Measurements from ENCODE around the gene ACOT7.
"Not testable (repeated sequence)": the region's sequence is repeated elsewhere in the genome, so short reads cannot be mapped to it uniquely, and the experiment has no call there.

ACOT7 gene

DNA sequence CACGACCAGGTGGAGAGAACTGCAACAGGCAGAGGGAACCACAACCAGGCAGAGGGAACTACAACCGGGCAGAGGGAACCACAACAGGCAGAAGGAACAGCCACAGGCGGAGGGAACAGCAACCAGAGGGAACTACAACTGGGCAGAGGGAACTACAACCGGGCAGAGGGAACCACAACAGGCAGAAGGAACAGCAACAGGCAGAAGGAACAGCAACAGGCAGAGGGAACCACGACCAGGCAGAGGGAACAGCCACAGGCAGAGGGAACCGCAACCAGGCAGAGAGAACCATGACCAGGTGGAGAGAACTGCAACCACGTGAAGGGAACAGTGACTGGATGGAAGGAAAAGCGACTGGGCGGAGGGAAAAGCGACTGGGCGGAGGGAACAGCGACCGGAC, 85.1 kb downstream of the ACOT7 start:
- no peaks in the 10 kb centered on the region for H3K27me3 ChIP-seq (ENCODE audit: control insufficient read depth, low read length)
- no peaks in the 10 kb centered on the region for H3F3A ChIP-seq (ENCODE audit: control insufficient read depth, insufficient read depth)
- H3K9me3 ChIP-seq (ENCODE audit: control insufficient read depth, insufficient read depth, low read length): no peaks in the 10 kb centered on the region
- TF ChIP-seq, protein P1, sequence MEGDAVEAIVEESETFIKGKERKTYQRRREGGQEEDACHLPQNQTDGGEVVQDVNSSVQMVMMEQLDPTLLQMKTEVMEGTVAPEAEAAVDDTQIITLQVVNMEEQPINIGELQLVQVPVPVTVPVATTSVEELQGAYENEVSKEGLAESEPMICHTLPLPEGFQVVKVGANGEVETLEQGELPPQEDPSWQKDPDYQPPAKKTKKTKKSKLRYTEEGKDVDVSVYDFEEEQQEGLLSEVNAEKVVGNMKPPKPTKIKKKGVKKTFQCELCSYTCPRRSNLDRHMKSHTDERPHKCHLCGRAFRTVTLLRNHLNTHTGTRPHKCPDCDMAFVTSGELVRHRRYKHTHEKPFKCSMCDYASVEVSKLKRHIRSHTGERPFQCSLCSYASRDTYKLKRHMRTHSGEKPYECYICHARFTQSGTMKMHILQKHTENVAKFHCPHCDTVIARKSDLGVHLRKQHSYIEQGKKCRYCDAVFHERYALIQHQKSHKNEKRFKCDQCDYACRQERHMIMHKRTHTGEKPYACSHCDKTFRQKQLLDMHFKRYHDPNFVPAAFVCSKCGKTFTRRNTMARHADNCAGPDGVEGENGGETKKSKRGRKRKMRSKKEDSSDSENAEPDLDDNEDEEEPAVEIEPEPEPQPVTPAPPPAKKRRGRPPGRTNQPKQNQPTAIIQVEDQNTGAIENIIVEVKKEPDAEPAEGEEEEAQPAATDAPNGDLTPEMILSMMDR (IDR thresholded peaks at IDR 0.05; ENCODE audit: low read depth, low read length, poor library complexity, severe bottlenecking): no peak
- TF ChIP-seq EZH2phosphoT487 (IDR thresholded peaks at IDR 0.05; ENCODE audit: borderline replicate concordance, low read length): no peak
- H3K4me2 ChIP-seq (ENCODE audit: low read length): no peak overlapping the region
- no peaks in the 10 kb centered on the region for H4K20me1 ChIP-seq (ENCODE audit: control insufficient read depth, insufficient read depth, low read depth, low read length)
- H3K27ac ChIP-seq (ENCODE audit: low read depth, low read length): no peak overlapping the region
- no peaks in the 10 kb centered on the region for H3K36me3 ChIP-seq (ENCODE audit: control insufficient read depth, low read length)
- no peaks in the 10 kb centered on the region for H3K4me1 ChIP-seq (ENCODE audit: control insufficient read depth, low read length)
- no peaks in the 10 kb centered on the region for H3K79me2 ChIP-seq (ENCODE audit: control insufficient read depth, low read length)
- H3K4me3 ChIP-seq (ENCODE audit: low read length): no peak overlapping the region
- H3K9me2 ChIP-seq (replicated peaks; ENCODE audit: control insufficient read depth, low read length): no peaks in the 10 kb centered on the region

DNA sequence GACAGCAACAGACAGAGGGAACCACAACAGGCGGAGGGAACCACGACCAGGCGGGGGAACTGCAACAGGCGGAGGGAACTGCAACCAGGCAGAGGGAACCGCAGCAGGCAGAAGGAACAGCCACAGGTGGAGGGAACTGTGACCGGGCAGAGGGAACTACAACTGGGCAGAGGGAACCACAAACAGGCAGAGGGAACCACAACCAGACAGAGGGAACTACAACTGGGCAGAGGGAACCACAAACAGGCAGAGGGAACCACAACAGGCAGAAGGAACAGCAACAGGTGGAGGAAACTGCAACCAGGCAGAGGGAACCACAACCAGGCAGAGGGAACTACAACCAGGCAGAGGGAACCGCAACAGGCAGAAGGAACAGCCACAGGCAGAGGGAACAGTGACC, 85.9 kb downstream of the ACOT7 start:
- not testable (repeated sequence) for H3K4me2 ChIP-seq (ENCODE audit: low read length); H3K27ac ChIP-seq (ENCODE audit: low read depth, low read length); H3K9me3 ChIP-seq (ENCODE audit: control insufficient read depth, insufficient read depth, low read length); H3K9me2 ChIP-seq (replicated peaks; ENCODE audit: control insufficient read depth, low read length); H3K79me2 ChIP-seq (ENCODE audit: control insufficient read depth, low read length); H3K27me3 ChIP-seq (ENCODE audit: control insufficient read depth, low read length); H3F3A ChIP-seq (ENCODE audit: control insufficient read depth, insufficient read depth); H3K36me3 ChIP-seq (ENCODE audit: control insufficient read depth, low read length); H4K20me1 ChIP-seq (ENCODE audit: control insufficient read depth, insufficient read depth, low read depth, low read length); H3K4me3 ChIP-seq (ENCODE audit: low read length); H3K4me1 ChIP-seq (ENCODE audit: control insufficient read depth, low read length)

DNA sequence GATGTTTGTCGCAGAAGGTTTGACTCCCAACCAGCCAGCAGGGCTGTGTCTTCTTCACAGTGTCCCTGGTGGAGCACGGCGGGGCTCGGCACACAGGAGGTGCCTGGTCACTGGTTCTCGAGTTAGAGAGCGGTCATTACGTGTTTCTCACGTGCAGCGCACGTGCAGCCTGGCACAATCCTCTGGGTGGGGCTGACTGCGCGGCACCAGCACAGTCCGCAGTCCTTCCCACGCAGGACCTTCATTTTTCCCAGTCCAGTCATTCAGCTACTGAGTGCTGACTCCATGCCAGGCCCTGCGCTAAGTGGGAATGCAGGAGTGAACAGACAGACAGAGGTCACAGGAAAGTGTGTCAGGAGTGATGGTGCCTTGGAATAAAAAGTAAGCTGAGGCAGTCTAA, 86.5 kb downstream of the ACOT7 start:
- no peaks in the 10 kb centered on the region for H3K9me2 ChIP-seq (replicated peaks; ENCODE audit: control insufficient read depth, low read length)
- H3K36me3 ChIP-seq (ENCODE audit: control insufficient read depth, low read length): no peaks in the 10 kb centered on the region
- TF ChIP-seq EZH2phosphoT487 (IDR thresholded peaks at IDR 0.05; ENCODE audit: borderline replicate concordance, low read length): no peak
- TF ChIP-seq, protein P1 (IDR thresholded peaks at IDR 0.05; ENCODE audit: low read depth, low read length, poor library complexity, severe bottlenecking): no peak
- H3K79me2 ChIP-seq (ENCODE audit: control insufficient read depth, low read length): no peaks in the 10 kb centered on the region
- H3K9me3 ChIP-seq (ENCODE audit: control insufficient read depth, insufficient read depth, low read length): no peaks in the 10 kb centered on the region
- H3K4me1 ChIP-seq (ENCODE audit: control insufficient read depth, low read length): no peaks in the 10 kb centered on the region
- no peaks in the 10 kb centered on the region for H3K27me3 ChIP-seq (ENCODE audit: control insufficient read depth, low read length)
- H3F3A ChIP-seq (ENCODE audit: control insufficient read depth, insufficient read depth): no peaks in the 10 kb centered on the region
- H3K4me2 ChIP-seq (ENCODE audit: low read length): no peak overlapping the region
- no peak overlapping the region for H3K27ac ChIP-seq (ENCODE audit: low read depth, low read length)
- no peaks in the 10 kb centered on the region for H4K20me1 ChIP-seq (ENCODE audit: control insufficient read depth, insufficient read depth, low read depth, low read length)
- H3K4me3 ChIP-seq (ENCODE audit: low read length): no peak overlapping the region

DNA sequence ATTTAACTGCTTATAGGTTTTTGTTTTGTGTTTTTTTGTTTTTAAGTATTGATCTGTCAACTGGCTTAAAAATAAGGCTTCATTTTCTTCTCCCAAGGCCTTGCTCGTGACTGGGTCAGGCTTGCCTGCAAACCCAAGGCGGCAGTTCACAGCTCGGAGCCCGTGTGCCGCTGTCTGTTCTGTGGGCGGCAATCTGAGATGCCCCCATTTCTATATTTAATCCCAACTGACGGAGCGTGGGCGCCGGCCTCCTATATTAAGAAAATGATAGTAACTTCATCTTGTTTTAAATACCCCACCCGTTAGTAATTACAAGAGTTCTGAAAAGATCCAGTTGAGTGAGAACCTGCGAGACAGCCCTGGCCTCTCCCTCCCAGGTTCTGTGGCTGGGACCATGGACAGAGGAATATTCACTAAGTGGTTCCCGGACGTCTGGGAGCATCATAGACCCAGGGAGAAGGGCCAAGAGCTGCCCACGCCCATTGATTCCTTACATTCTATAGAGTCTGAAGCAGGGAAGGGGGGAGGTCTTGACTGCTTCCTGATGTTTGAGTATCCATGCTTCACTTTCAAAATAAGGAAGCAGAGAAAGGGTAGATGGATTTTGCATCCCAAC, 90.1 kb downstream of the ACOT7 start:
- no peaks in the 10 kb centered on the region for H3F3A ChIP-seq (ENCODE audit: control insufficient read depth, insufficient read depth)
- no peaks in the 10 kb centered on the region for H3K79me2 ChIP-seq (ENCODE audit: control insufficient read depth, low read length)
- no peaks in the 10 kb centered on the region for H3K9me3 ChIP-seq (ENCODE audit: control insufficient read depth, insufficient read depth, low read length)
- no peaks in the 10 kb centered on the region for H3K36me3 ChIP-seq (ENCODE audit: control insufficient read depth, low read length)
- TF ChIP-seq, protein P1 (IDR thresholded peaks at IDR 0.05; ENCODE audit: low read depth, low read length, poor library complexity, severe bottlenecking): no peak
- no peak for TF ChIP-seq EZH2phosphoT487 (IDR thresholded peaks at IDR 0.05; ENCODE audit: borderline replicate concordance, low read length)
- no peaks in the 10 kb centered on the region for H3K4me1 ChIP-seq (ENCODE audit: control insufficient read depth, low read length)
- H3K27ac ChIP-seq (ENCODE audit: low read depth, low read length): no peak overlapping the region
- H3K27me3 ChIP-seq (ENCODE audit: control insufficient read depth, low read length): no peaks in the 10 kb centered on the region
- no peaks in the 10 kb centered on the region for H3K9me2 ChIP-seq (replicated peaks; ENCODE audit: control insufficient read depth, low read length)
- no peaks in the 10 kb centered on the region for H4K20me1 ChIP-seq (ENCODE audit: control insufficient read depth, insufficient read depth, low read depth, low read length)
- no peak overlapping the region for H3K4me2 ChIP-seq (ENCODE audit: low read length)
- H3K4me3 ChIP-seq (ENCODE audit: low read length): no peak overlapping the region
